A549 (cell line): ENCODE data around the gene ATP13A1. TPM values are rescaled to one million over a fixed set of nuclear protein-coding genes. Genes with fewer than 3 reads are reported as not detected.
"Not testable (repeated sequence)": the region's sequence is repeated elsewhere in the genome, so short reads cannot be mapped to it uniquely, and the experiment has no call there.

Source experiments
- ATAC-seq, 2 experiments: fragments of 200-7000 bp in 1 of 2; fragments of >200 bp in 1 of 2; cut with Nextera tagmentation in 1 of 2; cut with Tn5 transposase in 1 of 2; 3 replicates each; pipeline versions ENCODE4 v1.8.0 to v1.9.1; 2018 to 2020; ENCODE audit warnings: mild to moderate bottlenecking in 1 of 2, moderate library complexity in 1 of 2
- CTCF ChIA-PET: fragments of 300-600 bp; sonication (Branson Sonifier 250); formaldehyde crosslinking; extraction: SDS; loops from one replicate; lab custom pipeline; 2021; ENCODE audit warnings: antibody characterized with exemption, inconsistent platforms; lab: Yijun Ruan, JAX
- POLR2A ChIA-PET: fragments of 350-600 bp; formaldehyde crosslinking; extraction: SDS; loops from one replicate; lab custom pipeline; 2021; ENCODE audit warnings: antibody characterized with exemption, inconsistent platforms; lab: Yijun Ruan, JAX
- DNase-seq, 2 experiments: peaks; one replicate each; pipeline versions ENCODE4 v3.0.0 to v3.0.0-alpha.2; 2011 to 2016; ENCODE audit warnings: low read depth in 1 of 2, low spot score in 1 of 2
- FAIRE-seq: peaks from 2 replicates; lab custom pipeline; 2011; peaks lifted over from hg19 to GRCh38; lab: Jason Lieb, UNC
- H3K27ac ChIP-seq, 2 experiments: fragments of >200 bp; sonication (Bioruptor Twin); formaldehyde crosslinking; 3 replicates each; pipeline ENCODE4 v1.5.1; 2016 to 2017
- H3K4me1 ChIP-seq: fragments of >200 bp; sonication (Bioruptor Twin); formaldehyde crosslinking; 3 replicates; pipeline ENCODE4 v1.6.1; 2016
- H3K4me2 ChIP-seq: fragments of >200 bp; sonication (Bioruptor Twin); formaldehyde crosslinking; 3 replicates; pipeline ENCODE4 v1.6.1; 2016
- H3K4me3 ChIP-seq: fragments of >200 bp; sonication (Bioruptor Twin); formaldehyde crosslinking; 3 replicates; pipeline ENCODE4 v1.5.1; 2016
- H3K9me3 ChIP-seq: fragments of >200 bp; sonication (Bioruptor Twin); formaldehyde crosslinking; 3 replicates; pipeline ENCODE4 v1.6.1; 2016
- BHLHE40 ChIP-seq: IDR thresholded peaks from 2 replicates; pipeline ENCODE4 v1.6.1; 2012; ENCODE audit warnings: low read depth, low read length, inconsistent platforms
- CBX2 ChIP-seq: fragments of 200-600 bp; sonication (generic); IDR thresholded peaks from 2 replicates; pipeline ENCODE4 v1.6.1; 2016; ENCODE audit warnings: low read depth, mild to moderate bottlenecking, borderline replicate concordance
- CHD4 ChIP-seq: fragments of 200-600 bp; sonication (generic); IDR thresholded peaks from 2 replicates; pipeline ENCODE4 v1.6.1; 2016; ENCODE audit warnings: antibody characterized with exemption, mild to moderate bottlenecking, borderline replicate concordance
- EHMT2 ChIP-seq: fragments of 200-600 bp; sonication (generic); IDR thresholded peaks from 2 replicates; pipeline ENCODE4 v1.6.1; 2016; ENCODE audit warnings: antibody characterized with exemption, low read depth, mild to moderate bottlenecking, moderate library complexity
- FOSL2 ChIP-seq, 2 experiments: fragments of 450-650 bp in 1 of 2; fragments of >200 bp in 1 of 2; sonication (Bioruptor Twin) in 1 of 2; formaldehyde crosslinking; IDR thresholded peaks; 2 replicates each; pipeline versions ENCODE4 v1.5.0 to v1.6.1; 2016 to 2020; ENCODE audit warnings: mild to moderate bottlenecking in 1 of 2, moderate library complexity in 1 of 2
- FOXS1 ChIP-seq: fragments of 250-450 bp; sonication (Bioruptor Pico); IDR thresholded peaks from 2 replicates; pipeline ENCODE4 v1.5.0; 2020; ENCODE audit warnings: mild to moderate bottlenecking, moderate library complexity
- HDAC2 ChIP-seq: fragments of 200-600 bp; sonication (generic); IDR thresholded peaks from 2 replicates; pipeline ENCODE4 v1.6.1; 2016
- HOXA7 ChIP-seq: fragments of 250-450 bp; sonication (Bioruptor Pico); IDR thresholded peaks from 2 replicates; pipeline ENCODE4 v1.5.0; 2020; ENCODE audit warnings: mild to moderate bottlenecking, moderate library complexity
- HOXB5 ChIP-seq: fragments of 250-450 bp; sonication (Bioruptor Pico); IDR thresholded peaks from 2 replicates; pipeline ENCODE4 v1.5.0; 2020; ENCODE audit warnings: mild to moderate bottlenecking, moderate library complexity
- KDM1A ChIP-seq: fragments of 200-600 bp; sonication (generic); IDR thresholded peaks from 2 replicates; pipeline ENCODE4 v1.6.1; 2016; ENCODE audit warnings: low read depth, mild to moderate bottlenecking
- MAFK ChIP-seq: fragments of 450-650 bp; IDR thresholded peaks from 2 replicates; pipeline ENCODE4 v1.6.1; 2014; ENCODE audit not compliant: partially characterized antibody
- MAX ChIP-seq: IDR thresholded peaks from 2 replicates; pipeline ENCODE4 v1.6.1; 2012
- NR3C1 ChIP-seq: fragments of >200 bp; sonication (Bioruptor Twin); formaldehyde crosslinking; IDR thresholded peaks from 3 replicates; pipeline ENCODE4 v1.6.1; 2017
- POLR2A ChIP-seq: IDR thresholded peaks from 2 replicates; pipeline ENCODE4 v1.6.1; 2012; ENCODE audit warnings: mild to moderate bottlenecking, low read length
- RCOR1 ChIP-seq: fragments of 150-350 bp; IDR thresholded peaks from 2 replicates; pipeline ENCODE4 v1.6.1; 2014; ENCODE audit warnings: antibody characterized with exemption, low read length, low read depth
- RFX5 ChIP-seq: fragments of 450-650 bp; IDR thresholded peaks from 2 replicates; pipeline ENCODE4 v1.7.1; 2014; ENCODE audit warnings: antibody characterized with exemption, mild to moderate bottlenecking, moderate library complexity
- RNF2 ChIP-seq: fragments of 200-600 bp; sonication (generic); IDR thresholded peaks from 2 replicates; pipeline ENCODE4 v1.6.1; 2016; ENCODE audit warnings: low read depth, mild to moderate bottlenecking, antibody characterized with exemption, moderate library complexity, borderline replicate concordance
- TP53 ChIP-seq: fragments of 250-450 bp; sonication (Bioruptor Pico); IDR thresholded peaks from 2 replicates; pipeline ENCODE4 v1.5.0; 2021; ENCODE audit warnings: mild to moderate bottlenecking, moderate library complexity
- ZFP36 ChIP-seq: fragments of 450-650 bp; IDR thresholded peaks from 2 replicates; pipeline ENCODE4 v1.6.1; 2014; ENCODE audit warnings: borderline replicate concordance; ENCODE audit not compliant: partially characterized antibody
- ZSCAN20 ChIP-seq: fragments of 250-450 bp; sonication (Bioruptor Pico); IDR thresholded peaks from 2 replicates; pipeline ENCODE4 v1.8.0; 2022; ENCODE audit warnings: mild to moderate bottlenecking, moderate library complexity
- WGBS: methylation state at CpG from one replicate; pipeline ENCODE4 v1.1.6; 2017; ENCODE audit errors: missing lambda C conversion rate; 5-methylcytosine and 5-hydroxymethylcytosine counted together
- polyA plus RNA-seq, 4 experiments: library from polyadenylated mRNA; depleted of rRNA in 3 of 4; stranded (reverse); fragments of >200 nt; fragmentation: RNase III in 1 of 4; extraction: RNeasy Plus Mini Kit Qiagen cat#74134 plus additional on column Dnase treatment in 1 of 4; gene quantifications; 2 replicates in 3 of 4; 3 replicates in 1 of 4; pipeline ENCODE4 v1.2.3, GENCODE V29; 2011 to 2017
- TF ChIP-seq, protein P1 (sequence below): fragments of 150-350 bp; IDR thresholded peaks from 2 replicates; pipeline ENCODE4 v1.6.1; 2014; ENCODE audit warnings: low read depth, mild to moderate bottlenecking, low read length

ATP13A1 gene
- polyA plus RNA-seq, 2 of the 4 experiments (the other 2 are of a cell fraction), result 10.8 to 30.1 TPM

DNA sequence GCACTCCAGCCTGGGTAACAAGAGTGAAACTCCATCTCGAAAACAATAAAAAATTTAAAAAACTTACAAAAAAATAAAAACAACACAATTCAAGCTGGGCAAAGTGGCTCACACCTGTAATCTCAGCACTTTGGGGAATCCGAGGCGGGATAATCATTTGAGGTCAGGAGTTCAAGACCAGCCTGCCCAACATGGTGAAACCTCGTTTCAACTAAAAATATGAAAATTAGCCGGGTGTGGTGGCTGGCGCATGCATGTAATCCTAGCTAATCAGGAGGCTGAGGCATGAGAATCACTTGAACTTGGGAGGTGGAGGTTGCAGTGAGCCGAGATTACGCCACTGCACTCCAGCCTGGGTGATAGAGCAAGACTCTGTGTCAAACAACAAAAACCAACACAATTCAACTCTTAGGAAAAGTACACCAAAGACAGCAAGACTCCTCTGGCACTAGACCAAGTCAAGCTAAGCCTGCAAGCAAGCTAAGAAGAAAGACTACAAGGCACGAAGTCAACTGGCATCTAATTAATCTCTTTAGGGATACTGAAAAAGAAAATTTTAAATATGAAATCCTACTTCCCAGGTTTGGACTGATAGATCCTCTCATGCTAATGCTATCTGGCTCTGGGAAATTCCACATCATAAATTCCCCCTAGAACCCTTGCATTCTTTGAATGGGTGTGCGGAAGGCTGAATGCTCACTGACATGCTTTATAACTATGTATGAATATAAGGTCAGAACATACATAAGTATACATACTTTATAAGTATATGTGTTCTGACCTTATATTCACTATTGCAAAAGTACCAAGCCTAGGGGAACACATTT, 52.9 kb downstream of the ATP13A1 start:
- H3K27ac ChIP-seq, result no peak overlapping the region
- FAIRE-seq (no peak), ATAC-seq (no peak), DNase-seq (no peak)
- CTCF ChIA-PET, result interaction anchor here (0.7 to 1.1 kb wide), 4 partner anchors 19 to 78 kb away, joined by 3 to 4 read pairs (median 3); no protein-coding TSS in a partner anchor
- H3K9me3 ChIP-seq, result no peaks in the 10 kb centered on the region
- H3K4me3 ChIP-seq, result no peak overlapping the region
- TF ChIP-seq CHD4 (no peak), HDAC2 (no peak), EHMT2 (no peak), CBX2 (no peak), RFX5 (no peak), HOXA7 (no peak), BHLHE40 (no peak), NR3C1 (no peak), RCOR1 (no peak), ZSCAN20 (CRISPR knock-in tag) (no peak), POLR2A (no peak), RNF2 (no peak), HOXB5 (CRISPR knock-in tag) (no peak), TP53 (CRISPR knock-in tag) (no peak), MAFK (no peak), ZFP36 (no peak), KDM1A (no peak), FOXS1 (CRISPR knock-in tag) (no peak), MAX (no peak)
- TF ChIP-seq, protein P1, sequence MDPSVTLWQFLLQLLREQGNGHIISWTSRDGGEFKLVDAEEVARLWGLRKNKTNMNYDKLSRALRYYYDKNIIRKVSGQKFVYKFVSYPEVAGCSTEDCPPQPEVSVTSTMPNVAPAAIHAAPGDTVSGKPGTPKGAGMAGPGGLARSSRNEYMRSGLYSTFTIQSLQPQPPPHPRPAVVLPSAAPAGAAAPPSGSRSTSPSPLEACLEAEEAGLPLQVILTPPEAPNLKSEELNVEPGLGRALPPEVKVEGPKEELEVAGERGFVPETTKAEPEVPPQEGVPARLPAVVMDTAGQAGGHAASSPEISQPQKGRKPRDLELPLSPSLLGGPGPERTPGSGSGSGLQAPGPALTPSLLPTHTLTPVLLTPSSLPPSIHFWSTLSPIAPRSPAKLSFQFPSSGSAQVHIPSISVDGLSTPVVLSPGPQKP, result no peak
- H3K4me2 ChIP-seq, result no peak overlapping the region
- 86% methylated on average over 10 of the region's 10 CpGs for WGBS
- H3K4me1 ChIP-seq, result peaks cover 27% of the 10 kb centered on the region
- POLR2A ChIA-PET, result no interaction called here

DNA sequence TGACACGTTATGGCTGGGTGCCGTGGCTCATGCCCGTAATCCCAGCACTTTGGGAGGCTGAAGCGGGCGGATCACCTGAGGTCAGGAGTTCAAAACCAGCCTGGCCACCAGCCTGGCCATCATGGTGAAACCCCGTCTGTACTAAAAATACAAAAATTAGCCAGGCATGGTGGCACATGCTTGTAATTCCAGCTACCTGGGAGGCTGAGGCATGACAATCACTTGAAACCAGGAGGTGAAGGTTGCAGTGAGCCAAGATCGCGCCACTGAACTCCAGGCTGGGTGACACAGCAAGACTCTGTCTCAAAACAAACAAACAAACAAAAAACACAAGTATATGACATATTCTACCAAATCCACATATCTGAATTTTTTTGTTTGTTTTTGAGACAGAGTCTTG, 56.8 kb downstream of the ATP13A1 start:
- POLR2A ChIA-PET, H3K9me3 ChIP-seq, H3K4me3 ChIP-seq, ATAC-seq, FAIRE-seq, DNase-seq, H3K4me2 ChIP-seq, H3K27ac ChIP-seq: not testable (repeated sequence)
- 83% methylated on average over 7 of the region's 8 CpGs for WGBS
- CTCF ChIA-PET, result interaction anchor here (0.7 to 1.2 kb wide), 3 partner anchors 9 to 52 kb away, joined by 3 to 4 read pairs (median 3); no protein-coding TSS in a partner anchor
- H3K4me1 ChIP-seq, result peaks cover 12% of the 10 kb centered on the region

GRCh38 chr19:19606021-19606420, 57.5 kb downstream of the ATP13A1 start:
- H3K9me3 ChIP-seq, result no peaks in the 10 kb centered on the region
- POLR2A ChIA-PET, result no interaction called here
- H3K27ac ChIP-seq, result peak overlapping the region; percentile 51; a peak in 2 of 6 replicates
- no CpG with 5 or more reads among the region's 1 CpG for WGBS
- H3K4me3 ChIP-seq, result no peak overlapping the region
- no peak for TF ChIP-seq FOSL2 (IDR thresholded peaks at IDR 0.05)
- TF ChIP-seq FOSL2 (CRISPR knock-in tag; IDR thresholded peaks at IDR 0.05), result peak; percentile 27; the same call in 1 of the 2 replicates
- no peak for TF ChIP-seq NR3C1
- FAIRE-seq (no peak), ATAC-seq (no peak; a peak in 1 of 6 replicates), DNase-seq (peak in 1 of 2 experiments; percentile 62)
- CTCF ChIA-PET, result interaction anchor here (0.8 to 1.2 kb wide), 2 partner anchors 9 to 11 kb away, joined by 3 to 4 read pairs; no protein-coding TSS in a partner anchor
- peaks cover 12% of the 10 kb centered on the region for H3K4me1 ChIP-seq
- peak overlapping the region; percentile 20; the same call in 1 of the 3 replicates for H3K4me2 ChIP-seq
